ENCODE data around the gene PTPRK. TPM values are rescaled to one million over a fixed set of nuclear protein-coding genes. Genes with fewer than 3 reads are reported as not detected.

Gene PTPRK
- total and polyA plus RNA-seq, 12 donors, result 7.5 to 47.7 (median 35.7) TPM

GRCh38 chr6:128068119-128068479 lies 452.3 kb downstream of the PTPRK start:
- no peak overlapping the region for H3K4me3 ChIP-seq
- intact Hi-C loops (cut with DNase I), result loop anchor here in 6 of 10 donors (5.0 to 10.0 kb wide), 4 partner anchors 257 to 454 kb away; partner anchors contain the start of gene PTPRK (in 2 of the 6)
- no peaks in the 10 kb centered on the region for H3K9me3 ChIP-seq
- DNase-seq (peak in 1 of 2 donors; percentile 28), ATAC-seq (peak; percentile 84 to 98 (median 94))
- H3K36me3 ChIP-seq, result peaks cover 0 to 14% (median 0%) of the 10 kb centered on the region in 9 donors
- peak in 5 of 9 donors; percentile 13 to 54 (median 44) for TF ChIP-seq CTCF (IDR thresholded peaks at IDR 0.05)
- peak overlapping the region in 5 of 10 donors; percentile 11 to 45 (median 36) for H3K27ac ChIP-seq
- H3K27me3 ChIP-seq, result no peaks in the 10 kb centered on the region
- H3K4me1 ChIP-seq, result peaks cover 0 to 17% (median 5%) of the 10 kb centered on the region in 9 donors
- WGBS, 2 donors, result 52 to 69% methylated on average over 5 of the region's 5 CpGs

- Histone ChIP-seq H3K27ac (peak overlapping the region in 6 of 10 donors; percentile 11 to 45 (median 34)), H3K4me3 (peak overlapping the region in 2 of 10 donors; percentile 16 to 18), H3K4me1 (peaks cover 0 to 17% (median 5%) of the 10 kb centered on the region in 9 donors), H3K36me3 (peaks cover 0 to 12% (median 0%) of the 10 kb centered on the region in 9 donors), H3K9me3 (no peaks in the 10 kb centered on the region), H3K27me3 (no peaks in the 10 kb centered on the region)
- no peak for DNase-seq
- ATAC-seq, result peak in 4 of 8 donors; percentile 8 to 60 (median 28)
- 78 to 80% methylated on average over 11 of the region's 11 CpGs for WGBS, 2 donors
- TF ChIP-seq CTCF (IDR thresholded peaks at IDR 0.05), result no peak
- intact Hi-C loops (cut with DNase I), result loop anchor here in 7 of 10 donors (2.0 to 10.0 kb wide), 5 partner anchors 257 to 455 kb away; partner anchors contain the start of gene PTPRK (in 3 of the 7)
Observed at GRCh38 chr6:128067446-128068118, 452.8 kb downstream of the PTPRK start.

- no peak for ATAC-seq
Observed at GRCh38 chr6:128065072-128065471, 455.3 kb downstream of the PTPRK start.

More at GRCh38 chr6:128065072-128065471, 455.3 kb downstream of the PTPRK start:
- no peak for TF ChIP-seq CTCF (IDR thresholded peaks at IDR 0.05)
- Histone ChIP-seq H3K27me3 (no peaks in the 10 kb centered on the region), H3K4me3 (no peak overlapping the region), H3K36me3 (peaks cover 0 to 19% (median 0%) of the 10 kb centered on the region in 9 donors), H3K4me1 (peaks cover 0 to 17% (median 5%) of the 10 kb centered on the region in 9 donors), H3K27ac (no peak overlapping the region), H3K9me3 (no peaks in the 10 kb centered on the region)
- 70 to 88% methylated on average over 3 of the region's 3 CpGs for WGBS, 2 donors
- no peak for DNase-seq
- intact Hi-C loops (cut with DNase I), result loop anchor here in 6 of 10 donors (5.0 to 10.0 kb wide), 4 partner anchors 260 to 457 kb away; partner anchors contain the start of gene PTPRK (in 2 of the 6)
